SHP77 (cell line): ENCODE measurements around the gene KRTAP16-1.

Experiments
- DNase-seq, 2 experiments: peaks; one replicate each; lab custom pipeline; 2025; lab: John Stamatoyannopoulos, UW

KRTAP16-1 gene

DNA sequence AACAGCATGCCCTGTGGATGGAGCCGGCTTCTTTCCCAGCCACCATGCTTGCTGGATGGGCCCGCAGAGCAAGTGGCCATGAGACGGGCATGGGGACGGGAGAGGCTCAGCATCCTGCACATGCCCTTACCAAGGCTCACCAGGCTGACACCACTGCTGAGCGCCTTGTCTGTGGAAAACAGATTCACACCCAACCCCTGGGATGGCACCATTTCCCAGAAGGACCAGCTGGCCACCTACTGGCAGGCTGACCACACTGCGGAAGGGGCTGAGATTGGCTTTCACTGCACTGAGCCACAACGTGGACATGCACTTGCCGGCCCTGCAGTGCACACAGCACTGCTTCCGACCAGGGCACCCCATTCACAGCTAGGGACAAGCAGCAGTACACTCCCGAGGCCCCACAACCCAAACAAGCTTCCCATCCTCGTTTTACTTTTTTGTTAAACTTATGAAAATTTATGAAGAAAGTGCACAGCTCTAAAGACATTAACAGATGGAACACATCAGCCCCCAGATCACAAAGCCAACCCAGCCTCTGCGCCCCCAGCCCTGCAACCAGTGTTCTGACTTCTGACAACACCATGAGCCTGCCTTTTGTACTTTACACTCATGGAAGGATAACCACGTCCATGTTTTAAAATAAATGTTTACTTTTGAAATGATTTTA is 20.3 kb upstream of the KRTAP16-1 start:
- peak; percentile 31 to 45 for DNase-seq

DNA sequence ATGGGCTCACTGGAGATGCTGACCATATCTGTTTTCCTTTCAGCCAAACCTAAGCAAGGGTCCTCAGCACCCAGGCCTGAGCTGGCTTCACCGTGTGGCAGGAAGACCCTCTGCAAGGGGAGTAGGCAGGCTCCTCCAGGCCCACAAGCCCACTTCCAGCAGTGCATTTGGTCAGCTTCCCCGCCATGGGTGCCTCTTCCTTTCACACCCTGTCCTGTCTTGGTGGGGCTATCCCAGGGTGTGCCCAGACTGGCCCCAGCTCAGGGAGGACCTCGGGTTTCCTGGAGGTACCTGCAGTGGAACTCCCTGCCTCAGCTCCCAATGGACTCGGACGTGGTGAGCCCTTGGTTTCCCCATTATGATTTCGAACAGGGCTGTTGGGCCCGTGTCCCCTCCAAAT is 19.1 kb upstream of the KRTAP16-1 start:
- DNase-seq = no peak

DNA sequence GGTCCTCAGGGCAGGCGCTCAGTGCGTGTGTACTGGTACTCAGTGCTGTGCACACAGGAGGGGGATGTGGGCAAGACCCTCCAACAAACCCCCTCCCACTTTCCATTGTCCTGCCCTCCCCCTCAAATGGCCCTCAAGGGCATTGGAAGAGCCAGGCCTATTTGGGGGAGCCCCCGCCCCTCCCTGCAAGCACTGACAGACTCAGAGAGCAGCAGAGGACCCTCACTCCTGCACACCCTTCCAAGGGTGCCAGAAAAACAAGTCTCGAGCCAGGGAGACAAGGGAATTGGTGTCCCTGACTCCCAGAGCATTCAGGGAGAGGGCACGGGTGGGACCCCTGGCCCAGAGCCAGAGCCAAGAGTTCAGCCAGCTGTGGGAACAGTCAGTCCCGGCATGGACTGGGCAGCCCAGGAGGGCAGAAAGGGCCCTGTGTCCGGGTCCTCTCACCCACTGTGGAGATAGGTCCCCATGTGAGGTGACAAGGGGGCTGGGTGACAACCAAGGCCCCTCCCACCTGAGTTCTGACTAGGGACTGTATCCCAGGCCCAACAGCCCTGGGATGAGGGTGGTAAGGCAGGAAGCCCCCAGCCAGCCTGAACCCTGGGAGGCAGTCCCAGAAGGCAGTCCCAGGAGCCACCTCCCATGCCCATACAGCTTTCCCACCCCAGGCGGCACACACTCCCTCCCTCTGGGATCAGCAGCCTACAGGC is 18.5 kb upstream of the KRTAP16-1 start:
- DNase-seq = no peak

DNA sequence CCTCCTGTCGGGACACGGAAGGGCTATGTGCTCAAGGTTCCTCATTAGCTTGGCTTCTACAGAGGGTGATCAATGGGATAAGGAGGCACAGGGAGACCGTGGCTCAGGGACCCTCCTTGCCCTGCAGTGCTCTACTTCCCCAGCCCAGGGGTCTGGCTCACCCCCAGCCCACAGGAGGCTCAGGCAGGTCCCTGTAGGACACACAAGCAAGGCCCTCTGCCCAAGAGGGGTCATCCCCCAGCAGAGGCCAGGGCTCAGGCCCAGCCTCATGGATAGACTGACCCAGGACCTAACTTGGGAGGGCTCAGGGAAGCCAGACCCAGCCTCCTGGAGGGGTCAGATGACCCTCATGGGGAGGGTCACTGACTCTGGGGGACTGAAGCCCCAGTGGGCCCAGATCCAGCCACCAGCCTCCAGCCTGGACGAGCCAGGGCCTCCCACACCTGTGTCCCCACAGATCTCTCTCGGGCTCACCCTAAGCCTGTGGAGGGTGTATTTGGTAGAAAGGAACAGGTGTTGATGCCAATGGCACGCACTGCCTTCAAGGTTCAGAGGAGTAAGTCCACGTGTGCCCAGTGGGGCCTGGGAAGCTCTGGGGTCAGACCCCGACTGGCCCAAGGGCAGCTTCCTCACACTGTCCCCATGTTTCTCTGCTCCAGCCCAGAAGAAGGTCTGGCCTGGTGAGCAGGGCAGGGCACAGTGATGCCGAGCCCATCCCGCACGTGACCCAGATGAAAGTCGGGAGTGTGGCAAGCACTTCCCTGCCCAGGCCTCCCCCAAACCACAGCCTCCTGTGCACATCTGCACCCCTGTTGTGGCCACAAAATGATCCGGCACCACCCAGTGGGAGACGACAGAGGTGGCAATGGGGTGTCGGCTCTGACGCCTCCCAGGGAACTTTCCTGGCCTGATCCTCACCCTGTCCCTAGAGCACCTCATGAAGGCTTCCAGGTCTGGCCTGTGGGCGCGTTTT is 17.4 kb upstream of the KRTAP16-1 start:
- DNase-seq = no peak

DNA sequence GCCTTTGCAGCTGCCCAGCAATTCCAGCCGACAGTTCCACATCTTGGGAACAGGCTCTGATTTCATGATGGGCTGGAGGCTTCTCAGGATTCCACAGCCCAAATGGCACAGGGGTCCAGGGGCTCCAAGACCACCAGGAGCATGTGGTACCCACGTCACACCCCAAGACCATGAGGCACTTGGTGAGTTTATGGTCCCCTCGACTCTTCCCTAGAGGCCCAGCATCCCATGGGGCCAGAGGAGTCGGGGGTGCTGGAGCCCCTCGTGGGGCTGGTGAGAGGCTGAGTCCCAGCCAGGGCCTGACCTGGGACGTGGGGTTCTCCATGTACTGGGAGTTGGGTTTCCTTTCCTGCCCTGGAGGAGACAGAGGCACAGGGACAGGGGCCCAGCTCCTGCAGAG is 16.5 kb upstream of the KRTAP16-1 start:
- no peak for DNase-seq

DNA sequence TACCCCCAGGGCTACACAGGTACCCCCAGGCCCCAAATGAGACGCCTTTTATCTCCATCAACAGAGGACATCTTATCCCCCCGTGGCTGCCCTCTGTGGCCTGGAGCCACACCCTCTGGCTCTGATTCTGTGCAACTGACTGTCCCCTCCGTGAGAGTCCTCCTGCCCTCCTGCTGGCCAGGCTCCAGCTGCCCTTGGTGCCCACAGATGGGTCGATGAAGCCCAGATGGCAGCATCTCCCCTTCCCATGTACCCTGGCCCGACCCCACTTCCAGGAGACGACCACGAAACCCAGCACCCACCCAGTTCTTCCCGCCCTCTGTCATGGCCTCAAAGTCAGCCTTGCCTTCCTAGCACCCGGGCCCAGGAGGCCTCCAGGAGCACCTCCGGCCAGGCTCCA is 16.0 kb upstream of the KRTAP16-1 start:
- no peak for DNase-seq

DNA sequence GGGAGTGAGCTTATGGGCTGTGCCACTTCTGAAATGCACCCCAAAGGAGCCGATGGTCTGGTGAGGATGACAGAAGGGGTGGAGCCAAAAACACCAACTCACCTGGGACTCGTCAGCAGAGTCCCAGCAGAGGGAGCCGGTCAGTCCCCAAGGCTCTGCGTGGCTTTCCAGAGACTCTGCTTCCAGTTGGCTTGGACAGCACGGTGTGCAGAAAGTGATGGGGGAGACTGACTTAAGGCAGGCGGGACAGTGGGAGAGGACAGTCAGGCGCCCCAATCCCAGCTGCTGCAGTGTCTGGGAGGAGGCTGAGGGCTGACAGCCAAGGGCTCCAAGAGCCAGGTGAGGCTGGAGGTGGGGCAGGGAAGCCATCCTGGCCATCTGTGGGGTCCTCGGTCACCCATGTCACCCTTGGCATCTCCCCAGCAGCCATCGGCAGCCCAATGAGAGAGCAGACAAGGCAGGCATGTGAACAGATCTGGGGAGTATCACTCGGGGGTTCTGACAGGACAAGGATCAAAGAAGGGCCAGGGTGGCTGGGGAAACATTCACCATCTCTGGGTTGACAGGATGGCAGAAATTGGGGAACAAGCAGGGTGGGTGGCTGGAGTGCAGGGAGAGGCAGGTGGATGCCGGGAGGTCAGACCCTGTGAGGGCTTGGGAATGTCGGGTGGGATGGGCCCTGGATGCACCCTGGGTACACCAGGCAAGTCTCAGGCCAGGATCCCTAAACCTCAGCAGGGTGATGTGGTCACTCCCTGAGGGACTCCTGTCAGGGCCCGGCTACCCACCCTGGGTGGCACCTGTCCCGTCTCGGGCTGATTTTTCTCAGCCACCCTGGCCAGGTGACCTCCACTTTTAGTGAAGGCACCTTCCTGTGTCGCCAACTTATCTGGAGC is 15.3 kb upstream of the KRTAP16-1 start:
- DNase-seq = no peak

DNA sequence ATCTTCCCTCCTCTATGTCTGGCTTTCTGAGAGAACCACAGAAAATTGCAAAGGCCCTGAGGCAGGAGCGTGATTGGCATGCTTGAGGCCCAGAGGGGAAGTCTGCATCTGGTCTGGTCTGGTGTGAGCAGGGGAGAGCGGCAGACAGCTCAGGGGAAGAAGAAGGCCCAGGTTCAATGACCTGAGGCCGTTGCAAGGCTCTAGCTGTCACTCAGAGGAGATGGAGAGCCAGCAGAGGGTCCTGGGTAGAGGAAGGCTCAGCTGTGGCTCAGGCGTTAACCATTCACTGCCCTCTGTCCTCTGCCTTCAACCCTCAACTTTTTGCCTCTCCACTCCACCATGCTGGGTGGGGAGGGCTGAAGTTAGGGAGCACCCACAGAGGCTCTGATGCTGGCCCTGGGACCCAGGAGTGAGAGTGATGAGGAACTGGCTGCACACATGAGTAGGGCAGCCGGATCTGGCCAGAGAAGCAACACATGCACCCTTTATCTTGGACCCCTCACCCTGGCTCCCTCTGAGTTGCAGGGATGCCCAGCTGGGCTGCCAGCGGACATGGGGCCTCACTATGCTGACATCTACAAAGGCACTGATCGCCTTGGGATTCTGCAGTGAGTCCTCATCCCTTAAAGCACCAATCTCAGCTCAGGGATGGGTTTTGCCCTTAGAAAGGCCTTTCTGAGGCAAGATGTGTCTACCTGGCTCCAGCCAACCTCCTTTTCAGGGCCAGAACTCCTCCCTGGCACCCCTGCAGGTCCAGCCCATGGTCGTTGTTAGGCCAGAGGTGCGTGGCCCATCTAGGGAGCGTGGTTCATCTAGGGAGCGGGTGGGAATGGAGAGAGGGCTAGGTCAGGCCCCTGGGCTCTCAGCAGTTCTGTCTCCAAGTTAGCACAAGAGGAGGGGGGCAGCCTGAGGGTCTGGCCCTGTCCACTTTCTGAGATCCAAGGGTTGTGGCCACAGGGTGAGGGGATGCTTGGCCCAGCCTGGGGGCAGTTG is 14.1 kb upstream of the KRTAP16-1 start:
- no peak for DNase-seq

DNA sequence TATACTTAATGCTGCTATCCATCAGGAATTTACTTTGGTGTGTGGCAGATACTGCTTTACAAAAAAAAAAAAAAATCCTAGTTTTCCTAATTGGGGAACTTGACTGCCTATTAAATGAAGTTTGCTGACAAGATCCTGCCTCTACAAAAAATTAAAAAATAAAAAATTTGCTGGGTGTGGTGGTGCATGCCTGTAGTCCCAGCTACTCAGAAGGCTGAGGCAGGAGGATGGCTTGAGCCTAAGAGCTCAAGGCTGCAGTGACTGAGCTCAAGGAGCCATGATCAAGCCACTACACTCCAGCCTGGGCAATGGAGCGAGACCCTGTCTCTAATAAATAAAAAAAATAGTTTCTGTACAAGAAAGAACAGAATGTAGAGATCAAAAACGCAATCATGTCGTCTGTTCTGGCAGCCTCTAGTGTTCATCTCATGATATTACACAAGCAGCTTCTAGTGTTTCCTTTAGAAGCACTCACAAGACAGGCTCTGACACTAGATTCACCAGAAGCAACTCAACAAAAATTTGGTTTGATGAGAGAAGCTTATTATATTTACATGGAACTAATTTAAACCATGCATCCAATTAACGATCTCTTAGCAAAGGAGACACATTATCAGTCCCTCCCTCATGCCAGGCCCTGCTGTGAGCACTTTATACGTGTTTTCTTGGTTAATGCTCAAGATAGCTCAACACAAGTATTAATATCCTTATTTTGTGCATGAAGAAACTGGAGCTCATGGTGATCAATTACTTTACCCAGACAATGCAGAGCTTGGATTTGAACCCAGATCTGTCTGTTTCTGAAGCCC is 13.2 kb upstream of the KRTAP16-1 start:
- peak in 1 of 2 experiments; percentile 5 for DNase-seq

DNA sequence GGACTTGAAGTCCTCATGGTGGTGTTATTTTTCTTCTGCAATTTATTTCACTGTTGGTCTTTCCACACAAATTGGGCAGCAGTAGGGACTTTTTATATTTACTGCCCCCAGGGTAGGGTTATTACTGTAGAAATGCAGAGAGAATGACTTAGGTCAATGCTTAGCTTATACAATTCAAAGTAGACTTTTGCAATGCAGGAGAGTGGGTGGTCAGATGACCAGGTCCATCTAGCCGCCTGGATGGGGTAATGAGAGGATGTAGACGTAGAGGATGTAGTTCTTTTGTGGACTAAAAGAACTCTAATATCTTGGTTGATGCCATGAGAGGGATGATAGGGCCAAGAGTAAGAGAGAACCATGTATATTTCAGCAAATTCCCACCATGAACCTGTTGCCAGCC is 9.1 kb upstream of the KRTAP16-1 start:
- no peak for DNase-seq

DNA sequence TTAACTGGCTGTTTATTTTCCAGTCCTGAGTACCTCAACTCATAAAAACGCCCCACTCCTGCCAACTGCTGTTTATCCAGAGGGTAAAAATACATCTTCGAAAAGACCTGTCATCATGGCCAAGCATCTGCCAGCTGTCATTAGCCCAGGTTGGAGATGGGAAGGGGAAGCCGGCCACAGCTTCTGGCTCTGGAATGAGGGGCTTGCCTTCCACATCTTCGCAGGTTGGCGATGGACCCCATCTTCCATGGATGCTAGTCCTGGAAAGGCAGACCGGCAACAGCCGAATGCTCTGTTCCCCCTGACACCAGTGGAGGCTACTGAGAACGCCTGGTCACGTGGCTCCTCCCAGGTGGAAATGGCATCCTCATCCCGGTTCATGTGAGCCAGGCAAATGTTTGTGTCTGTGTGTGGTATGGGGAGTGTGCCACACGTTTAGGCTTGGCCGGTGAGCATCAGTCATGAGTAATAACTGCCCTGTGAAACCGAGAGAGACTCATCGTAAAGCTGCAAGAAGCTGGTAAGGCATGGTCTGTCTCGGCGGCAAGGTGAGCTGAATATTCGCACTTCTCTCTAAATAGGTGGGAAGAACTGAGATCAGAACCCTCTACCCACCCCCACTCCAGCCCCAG is 6.8 kb upstream of the KRTAP16-1 start:
- DNase-seq = no peak

DNA sequence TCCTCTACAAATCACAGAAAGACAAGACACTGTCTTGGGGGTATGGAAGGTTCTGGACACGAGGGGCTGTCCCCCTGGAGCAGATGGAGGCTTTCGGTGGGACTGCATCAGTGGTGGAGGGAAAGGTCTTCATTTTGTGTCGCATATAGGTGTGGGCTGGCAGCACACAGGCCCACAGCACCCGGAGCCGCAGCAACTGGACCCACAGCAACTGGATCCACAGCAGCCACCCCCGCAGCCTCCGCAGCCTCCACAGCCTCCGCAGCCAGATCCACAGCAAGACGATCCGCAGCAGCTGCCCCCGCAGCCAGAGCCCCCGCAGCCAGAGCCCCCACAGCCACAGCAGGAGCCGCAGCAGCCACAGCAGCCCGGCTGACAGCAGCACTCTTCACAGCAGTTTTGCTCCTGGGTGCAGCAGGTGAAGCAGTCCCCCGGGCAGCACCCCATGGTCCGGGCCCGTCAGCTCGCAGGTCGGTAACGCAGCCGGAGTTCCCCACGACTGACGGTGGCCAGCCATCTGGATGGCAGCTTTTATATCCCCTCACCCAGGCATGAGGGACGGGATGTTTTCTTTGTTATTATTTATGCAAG is 6.2 kb upstream of the KRTAP16-1 start, which contains the start of gene KRTAP17-1:
Gene KRTAP17-1 (minus strand): TSS at position 507 of the 591 bp plus-strand sequence. CDS start 60 bp downstream, at position 447.
- no peak for DNase-seq

DNA sequence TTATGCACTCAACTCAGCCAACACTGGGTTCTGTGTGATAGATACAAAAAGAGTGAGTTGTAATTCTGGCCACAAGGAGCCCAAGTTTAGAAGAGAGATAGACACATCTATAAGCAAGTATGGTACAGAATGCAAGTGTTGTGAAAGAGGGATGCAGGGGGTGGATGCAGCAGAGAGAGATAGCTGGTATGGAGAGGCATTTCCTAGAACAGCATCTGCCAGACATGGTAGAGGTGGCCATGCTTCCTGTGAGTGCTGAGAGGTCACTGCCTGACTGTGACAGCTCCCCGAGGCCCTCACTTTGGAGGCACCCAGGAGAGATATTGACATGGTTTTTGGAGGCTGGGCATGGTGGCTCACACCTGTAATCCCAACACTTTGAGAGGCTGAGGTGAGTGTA is 2.0 kb upstream of the KRTAP16-1 start:
- no peak for DNase-seq

DNA sequence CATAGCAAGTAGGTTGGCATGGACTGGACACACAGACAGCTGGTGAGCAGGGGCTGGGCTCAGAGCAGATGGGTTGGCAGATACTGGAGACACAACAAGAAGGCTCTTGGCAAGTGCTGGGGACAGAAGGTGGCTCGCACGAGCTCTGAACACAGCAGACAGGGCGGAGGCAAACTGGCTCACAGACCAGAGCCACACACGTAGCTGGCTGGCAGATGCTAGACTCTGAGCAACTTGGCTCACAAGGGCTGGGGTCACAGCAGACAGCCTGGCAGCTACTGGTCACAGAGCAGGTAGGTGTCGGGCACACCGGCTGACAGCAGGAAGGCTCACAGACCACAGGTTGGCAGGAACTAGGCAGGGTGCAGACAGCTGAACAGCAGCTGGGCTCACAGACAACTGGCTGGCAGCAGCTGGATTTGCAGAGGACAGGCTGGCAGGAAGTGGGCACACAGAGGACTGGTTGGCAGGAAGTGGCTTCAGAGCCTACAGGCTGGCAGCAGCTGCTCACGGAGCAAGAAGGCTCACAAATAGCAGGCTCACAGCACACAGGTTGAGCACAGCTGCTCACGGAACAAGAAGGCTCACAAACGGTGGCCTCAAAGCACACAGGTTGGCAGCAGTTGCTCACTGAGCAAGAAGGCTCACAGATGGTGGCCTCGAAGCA is 725 bp downstream of the KRTAP16-1 start:
- peak; percentile 2 to 40 for DNase-seq

DNA sequence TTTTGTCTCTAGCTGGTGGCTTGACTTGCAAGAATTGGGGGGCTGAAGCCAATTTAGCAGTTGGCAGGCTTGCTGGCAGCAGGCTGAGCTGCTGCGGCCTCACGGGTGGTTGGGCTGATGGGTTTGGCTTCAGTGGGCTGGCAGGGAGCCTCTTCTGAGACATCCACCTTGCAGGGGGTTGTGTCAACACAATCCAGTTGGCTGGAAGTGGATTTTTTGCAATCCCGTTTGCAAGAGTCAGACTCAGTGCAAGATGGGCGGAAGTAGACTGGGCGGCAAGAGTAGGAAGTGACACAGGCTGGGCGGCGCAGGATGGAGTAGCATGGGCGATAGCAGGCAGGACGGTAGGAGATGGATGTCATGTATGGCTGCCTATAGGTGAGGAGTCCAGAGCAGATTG is 1.5 kb downstream of the KRTAP16-1 start:
- no peak for DNase-seq

DNA sequence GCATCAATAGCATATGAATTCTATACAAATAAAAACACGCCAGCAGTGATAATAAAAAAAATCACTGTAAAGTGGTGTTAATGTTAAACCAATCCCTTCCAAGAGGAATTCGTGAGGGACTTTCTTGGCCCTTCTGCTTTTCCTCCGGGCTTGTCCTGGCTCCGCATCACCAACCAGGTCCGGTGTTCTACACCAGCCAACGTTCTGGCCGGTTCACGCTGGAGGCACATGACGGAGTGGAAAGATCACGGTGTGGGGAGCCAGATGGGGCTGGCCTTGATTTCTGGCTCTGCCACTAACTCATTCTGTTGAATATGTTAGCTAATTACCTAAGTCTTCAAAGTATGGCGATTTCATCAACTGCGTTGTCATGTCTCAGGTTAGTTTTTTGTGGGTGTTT is 5.0 kb downstream of the KRTAP16-1 start:
- no peak for DNase-seq

DNA sequence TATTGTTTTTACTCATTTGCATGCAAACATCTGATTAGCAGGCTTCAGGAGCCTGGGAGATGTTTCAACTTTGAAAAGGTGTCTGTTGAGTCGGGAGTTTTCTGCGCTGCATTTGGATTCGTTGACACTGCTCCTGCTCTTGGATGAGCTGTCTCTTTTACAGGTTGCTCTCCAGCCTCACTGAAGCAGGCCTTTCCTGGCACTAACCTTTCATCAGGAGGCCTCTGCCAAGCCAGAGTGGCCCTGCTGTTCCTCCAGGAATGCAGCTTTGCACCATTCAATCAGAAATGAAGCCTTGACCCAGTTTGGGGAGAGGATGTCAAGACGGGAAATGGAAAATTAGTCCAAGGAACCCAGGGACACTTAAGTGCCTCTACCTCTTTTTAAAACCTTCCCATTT is 6.1 kb downstream of the KRTAP16-1 start:
- DNase-seq = no peak
